BLaER1 (cell line): ENCODE data around the gene AANAT.

Source experiments
- H3K27ac ChIP-seq: shearing (Covaris generic); formaldehyde crosslinking; 2 replicates; pipeline ENCODE4 v1.8.1; 2022
- H3K27me3 ChIP-seq: shearing (Covaris generic); formaldehyde crosslinking; 2 replicates; pipeline ENCODE4 v1.8.1; 2022
- H3K36me3 ChIP-seq: shearing (Covaris generic); formaldehyde crosslinking; 2 replicates; pipeline ENCODE4 v1.8.1; 2022
- H3K4me1 ChIP-seq: shearing (Covaris generic); formaldehyde crosslinking; 2 replicates; pipeline ENCODE4 v1.8.1; 2022
- H3K4me2 ChIP-seq: shearing (Covaris generic); formaldehyde crosslinking; 2 replicates; pipeline ENCODE4 v1.8.1; 2022
- H3K4me3 ChIP-seq: shearing (Covaris generic); formaldehyde crosslinking; 2 replicates; pipeline ENCODE4 v1.8.1; 2022
- H3K9ac ChIP-seq: shearing (Covaris generic); formaldehyde crosslinking; 2 replicates; pipeline ENCODE4 v1.8.1; 2022
- H3K9me3 ChIP-seq: shearing (Covaris generic); formaldehyde crosslinking; 2 replicates; pipeline ENCODE4 v1.8.1; 2022
- H4K20me1 ChIP-seq: shearing (Covaris generic); formaldehyde crosslinking; 2 replicates; pipeline ENCODE4 v1.8.1; 2022
- Cebpa-rat ChIP-seq: shearing (Covaris generic); IDR thresholded peaks from 2 replicates; pipeline ENCODE4 v1.8.1; 2022

AANAT gene

DNA sequence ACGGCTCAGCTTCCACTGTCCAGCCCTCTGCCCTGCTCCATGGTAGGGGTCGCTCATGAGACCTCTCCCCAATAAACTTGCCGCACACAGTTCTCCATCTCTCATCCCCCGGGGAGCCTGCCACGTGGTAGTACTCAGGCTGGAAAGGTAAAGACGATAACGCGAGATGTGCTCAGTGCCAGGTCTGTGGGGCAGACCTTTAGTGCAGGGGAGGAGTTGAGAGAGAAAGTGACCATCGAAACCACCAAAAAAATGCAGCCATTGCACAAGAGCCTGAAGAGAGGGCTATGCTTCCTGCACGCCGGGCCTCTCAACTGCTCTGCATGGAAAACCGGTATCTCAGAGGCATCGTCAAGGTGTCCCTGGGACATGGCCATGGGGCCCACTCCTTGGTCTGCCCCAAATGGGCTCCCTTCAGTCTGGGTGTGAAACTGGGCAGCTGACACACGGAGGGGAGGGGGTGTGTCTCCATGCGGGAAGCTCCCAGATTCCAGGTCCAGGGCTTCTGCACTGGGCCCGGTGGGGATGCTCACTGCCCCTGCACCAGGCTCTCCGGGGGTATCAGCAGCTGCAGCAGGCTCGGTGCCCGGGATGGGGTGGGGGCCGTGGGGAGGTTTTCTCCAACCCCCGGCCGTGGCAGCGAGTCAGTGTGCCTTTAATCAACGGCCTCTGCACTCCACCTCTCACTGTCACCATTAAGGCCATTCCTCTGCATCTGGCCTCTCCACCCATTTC lies 4.7 kb upstream of the AANAT start:
- Histone ChIP-seq H3K4me1 (peaks cover 46% of the 10 kb centered on the region), H3K9ac (no peak overlapping the region), H3K27me3 (no peaks in the 10 kb centered on the region), H3K4me3 (no peak overlapping the region), H3K9me3 (no peaks in the 10 kb centered on the region), H3K36me3 (no peaks in the 10 kb centered on the region), H3K4me2 (no peak overlapping the region), H3K27ac (no peak overlapping the region), H4K20me1 (no peaks in the 10 kb centered on the region)
- TF ChIP-seq Cebpa-rat: no peak

DNA sequence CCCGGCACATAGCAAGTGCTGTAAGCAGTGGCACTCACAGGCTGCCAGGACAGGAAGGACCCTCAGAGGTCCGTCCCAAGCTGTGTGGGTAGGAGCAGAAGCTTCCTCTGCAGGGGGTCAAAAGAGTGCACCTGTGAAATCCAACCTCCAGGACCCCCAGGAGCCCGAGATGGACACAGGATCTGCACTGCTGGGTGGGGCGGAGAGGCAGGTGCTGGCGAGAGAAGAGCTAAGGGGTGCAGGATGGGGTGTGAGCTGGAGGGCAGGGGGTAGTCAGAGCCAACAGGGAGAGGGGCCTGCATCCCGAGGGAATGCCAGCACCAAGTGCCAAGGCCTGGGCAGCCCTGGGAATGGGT lies 650 bp upstream of the AANAT start:
- no peak for TF ChIP-seq Cebpa-rat
- no peak overlapping the region for H3K4me3 ChIP-seq

DNA sequence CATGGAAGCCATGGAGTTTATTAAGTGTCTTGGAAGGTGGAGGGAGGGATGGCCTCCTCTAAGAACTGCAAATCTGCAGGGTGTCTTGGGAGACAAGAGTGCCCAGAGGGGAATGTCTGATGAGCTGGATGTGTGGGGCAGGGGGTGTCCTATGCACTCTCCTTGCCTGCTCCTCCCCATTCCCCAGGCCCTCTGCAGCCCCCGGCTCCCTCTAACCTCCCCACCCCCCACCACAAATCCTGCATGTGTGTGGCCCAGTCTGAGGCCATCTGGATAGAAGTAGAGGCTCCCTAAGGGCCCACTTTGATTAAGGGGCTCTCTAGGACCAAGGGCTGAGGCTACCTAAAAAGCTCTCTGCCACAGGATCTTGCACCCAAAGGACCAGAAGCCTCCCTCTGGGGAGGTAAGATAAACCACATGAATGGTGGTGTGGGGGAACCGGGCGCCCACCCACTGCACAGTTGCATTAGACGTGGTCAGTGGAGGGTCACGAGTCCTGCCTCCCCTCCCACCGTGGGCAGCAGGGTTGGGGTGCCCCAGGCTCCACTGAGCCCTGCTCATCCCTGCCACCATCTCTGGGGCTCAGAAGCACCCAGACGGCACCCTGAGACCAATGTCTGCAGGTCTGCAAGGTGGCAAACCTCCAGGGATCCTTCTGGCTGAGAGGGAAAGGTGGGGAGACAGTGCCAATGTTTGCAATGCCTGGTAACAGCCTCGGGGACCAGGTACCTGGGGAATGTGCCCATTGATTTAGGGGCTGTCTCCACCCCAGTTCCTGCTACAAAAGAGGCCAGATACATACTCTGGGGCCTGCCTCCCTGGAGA lies 618 bp downstream of the AANAT start:
- no peak overlapping the region for H3K4me3 ChIP-seq
- H3K9me3 ChIP-seq: no peaks in the 10 kb centered on the region
- no peak for TF ChIP-seq Cebpa-rat

More for the DNA sequence above, 650 bp upstream of the AANAT start:
- H3K4me2 ChIP-seq: peak overlapping the region; percentile 58
- no peak overlapping the region for H3K9ac ChIP-seq
- peaks cover 51% of the 10 kb centered on the region for H3K4me1 ChIP-seq
- H3K9me3 ChIP-seq: no peaks in the 10 kb centered on the region
- H3K36me3 ChIP-seq: peaks cover 23% of the 10 kb centered on the region
- no peaks in the 10 kb centered on the region for H4K20me1 ChIP-seq
- no peaks in the 10 kb centered on the region for H3K27me3 ChIP-seq
- H3K27ac ChIP-seq: no peak overlapping the region

DNA sequence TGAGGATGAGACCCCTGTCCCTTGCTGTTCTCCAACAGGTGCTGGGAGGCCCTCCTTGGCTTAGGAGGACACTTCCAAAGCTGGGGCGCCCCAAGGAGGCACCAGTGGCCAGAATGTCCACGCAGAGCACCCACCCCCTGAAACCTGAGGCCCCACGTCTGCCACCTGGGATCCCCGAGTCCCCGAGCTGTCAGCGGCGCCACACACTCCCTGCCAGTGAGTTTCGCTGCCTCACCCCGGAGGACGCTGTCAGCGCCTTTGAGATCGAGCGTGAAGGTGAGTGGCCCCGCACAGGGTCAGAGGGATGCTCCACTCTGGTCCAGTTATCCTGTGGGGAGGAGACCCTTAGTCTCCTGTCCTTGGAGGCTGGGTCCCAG lies 1.2 kb downstream of the AANAT start:
- Histone ChIP-seq H3K27ac (no peak overlapping the region), H3K4me1 (peaks cover 51% of the 10 kb centered on the region), H3K9me3 (no peaks in the 10 kb centered on the region), H3K36me3 (peaks cover 42% of the 10 kb centered on the region), H4K20me1 (no peaks in the 10 kb centered on the region), H3K4me2 (peak overlapping the region; percentile 58; the same call in 1 of the 2 replicates), H3K9ac (no peak overlapping the region), H3K4me3 (no peak overlapping the region), H3K27me3 (no peaks in the 10 kb centered on the region)
- TF ChIP-seq Cebpa-rat: no peak

More for the DNA sequence above, 618 bp downstream of the AANAT start:
- H3K36me3 ChIP-seq: peaks cover 36% of the 10 kb centered on the region
- H3K4me1 ChIP-seq: peaks cover 47% of the 10 kb centered on the region
- H3K9ac ChIP-seq: 0 out of 2 replicates have a peak overlapping the region, but pooled peaks have one; percentile 15
- no peak overlapping the region for H3K27ac ChIP-seq
- peak overlapping the region; percentile 58 for H3K4me2 ChIP-seq
- H3K27me3 ChIP-seq: no peaks in the 10 kb centered on the region
- no peaks in the 10 kb centered on the region for H4K20me1 ChIP-seq

DNA sequence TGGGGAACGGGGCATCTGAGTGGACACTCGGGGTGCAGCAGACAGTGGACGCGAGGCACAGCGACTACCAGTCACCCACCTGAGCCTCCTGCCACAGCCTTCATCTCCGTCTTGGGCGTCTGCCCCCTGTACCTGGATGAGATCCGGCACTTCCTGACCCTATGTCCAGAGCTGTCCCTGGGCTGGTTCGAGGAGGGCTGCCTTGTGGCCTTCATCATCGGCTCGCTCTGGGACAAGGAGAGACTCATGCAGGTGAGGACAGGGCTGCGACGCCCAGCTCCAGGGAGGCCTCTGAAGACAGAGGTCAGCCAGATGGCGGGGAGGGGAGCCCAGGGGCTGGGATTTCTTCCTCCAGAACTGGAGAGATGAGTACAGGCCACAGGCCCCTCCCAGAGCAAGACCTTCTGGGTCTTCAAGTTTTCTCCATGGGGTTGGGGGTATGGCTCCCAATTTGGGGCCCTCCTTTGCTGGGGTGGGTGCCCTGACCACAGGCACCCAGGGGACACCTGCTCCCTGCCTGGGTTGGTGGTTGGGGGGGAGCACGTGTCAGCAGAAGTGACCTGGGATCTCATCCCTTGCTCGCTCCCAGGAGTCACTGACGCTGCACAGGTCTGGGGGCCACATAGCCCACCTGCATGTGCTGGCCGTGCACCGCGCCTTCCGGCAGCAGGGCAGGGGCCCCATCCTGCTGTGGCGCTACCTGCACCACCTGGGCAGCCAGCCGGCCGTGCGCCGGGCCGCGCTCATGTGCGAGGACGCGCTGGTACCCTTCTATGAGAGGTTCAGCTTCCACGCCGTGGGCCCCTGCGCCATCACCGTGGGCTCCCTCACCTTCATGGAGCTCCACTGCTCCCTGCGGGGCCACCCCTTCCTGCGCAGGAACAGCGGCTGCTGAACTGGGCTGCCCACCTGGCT lies 1.9 kb downstream of the AANAT start:
- H3K4me3 ChIP-seq: no peak overlapping the region
- no peaks in the 10 kb centered on the region for H3K9me3 ChIP-seq
- no peaks in the 10 kb centered on the region for H3K27me3 ChIP-seq
- no peak for TF ChIP-seq Cebpa-rat
- no peak overlapping the region for H3K9ac ChIP-seq
- H3K4me1 ChIP-seq: peaks cover 53% of the 10 kb centered on the region
- no peaks in the 10 kb centered on the region for H4K20me1 ChIP-seq
- H3K36me3 ChIP-seq: peaks cover 49% of the 10 kb centered on the region
- H3K27ac ChIP-seq: no peak overlapping the region
- H3K4me2 ChIP-seq: no peak overlapping the region

DNA sequence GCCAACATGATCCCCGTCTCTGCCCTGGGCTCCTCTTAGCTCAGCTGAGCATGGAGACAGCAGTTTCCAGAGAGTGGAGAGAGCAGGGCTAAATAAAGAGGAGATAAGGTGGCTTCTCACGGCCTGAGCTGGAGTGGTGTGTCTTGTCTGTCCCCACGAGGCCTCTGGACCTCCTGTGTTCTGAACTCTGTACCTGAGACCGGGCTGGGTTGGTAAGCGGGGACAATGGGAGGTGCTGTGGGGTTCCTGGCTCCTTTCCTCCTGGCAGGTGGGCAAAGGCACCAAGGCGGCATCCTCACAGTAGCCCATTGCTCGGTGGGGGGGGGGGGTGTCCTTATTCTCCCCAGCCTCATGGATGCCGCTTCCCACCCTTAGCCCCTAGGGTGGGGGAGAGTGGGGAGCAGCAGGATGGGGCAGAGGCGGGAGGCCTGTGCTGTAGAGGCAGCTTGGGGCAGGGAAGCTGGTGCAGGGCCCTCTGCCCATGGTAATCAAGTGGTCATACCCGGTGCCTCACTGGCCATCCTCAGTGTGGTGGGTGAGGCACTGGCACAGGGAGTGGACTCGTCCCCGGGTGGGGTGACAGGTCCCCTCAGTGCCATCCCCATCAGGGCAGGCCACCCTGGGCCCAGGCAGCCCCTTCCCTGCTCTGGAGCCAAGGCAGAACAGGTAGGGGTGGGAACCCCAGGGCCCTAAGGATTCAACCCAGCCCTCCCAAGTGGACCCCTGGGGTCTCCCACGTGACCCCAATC lies 2.8 kb downstream of the AANAT start:
- Histone ChIP-seq H4K20me1 (no peaks in the 10 kb centered on the region), H3K4me3 (no peak overlapping the region), H3K9me3 (no peaks in the 10 kb centered on the region), H3K9ac (no peak overlapping the region), H3K4me2 (no peak overlapping the region), H3K27ac (no peak overlapping the region), H3K4me1 (peaks cover 50% of the 10 kb centered on the region), H3K27me3 (no peaks in the 10 kb centered on the region), H3K36me3 (peaks cover 57% of the 10 kb centered on the region)
- no peak for TF ChIP-seq Cebpa-rat

DNA sequence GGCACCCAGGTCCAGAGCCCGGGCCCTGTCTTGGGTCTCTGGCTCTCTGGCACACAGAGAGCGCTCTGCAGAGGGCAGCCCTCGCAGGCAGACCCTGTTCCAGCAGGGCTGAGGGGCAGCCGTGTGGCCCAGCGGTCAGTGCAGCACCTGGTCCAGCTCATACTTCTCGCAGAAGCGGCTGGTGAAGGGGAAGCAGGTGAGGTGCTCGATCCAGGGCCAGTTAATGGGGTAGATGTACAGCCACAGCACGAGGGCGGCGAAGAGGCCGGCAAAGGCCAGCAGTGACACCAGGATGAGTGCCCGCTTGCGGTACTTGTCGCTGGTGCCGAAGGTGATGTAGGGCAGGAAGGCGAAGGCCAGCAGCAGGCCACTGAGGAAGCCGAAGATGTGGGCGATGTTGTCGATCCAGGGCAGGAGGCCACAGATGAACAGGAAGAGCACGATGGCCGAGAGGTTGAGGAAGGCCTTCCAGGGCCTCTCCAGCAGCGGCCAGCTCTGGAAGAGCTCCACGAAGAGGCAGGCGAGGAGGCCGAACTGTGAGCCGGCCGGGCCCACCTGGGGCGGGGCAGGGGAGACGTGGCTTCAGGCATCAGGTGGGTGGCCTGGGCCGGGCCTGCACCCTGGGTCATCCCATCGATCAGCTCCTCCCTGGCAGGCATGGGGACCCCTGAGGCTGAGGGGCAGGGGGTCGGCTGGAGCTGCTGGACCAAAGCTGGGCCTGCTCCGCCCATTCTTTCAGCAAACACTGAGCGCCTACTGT lies 4.3 kb downstream of the AANAT start:
- TF ChIP-seq Cebpa-rat: no peak
- Histone ChIP-seq H3K4me2 (no peak overlapping the region), H3K4me1 (peaks cover 40% of the 10 kb centered on the region), H3K27ac (no peak overlapping the region), H4K20me1 (no peaks in the 10 kb centered on the region), H3K9ac (no peak overlapping the region), H3K4me3 (no peak overlapping the region), H3K27me3 (no peaks in the 10 kb centered on the region), H3K9me3 (no peaks in the 10 kb centered on the region), H3K36me3 (peaks cover 70% of the 10 kb centered on the region)

DNA sequence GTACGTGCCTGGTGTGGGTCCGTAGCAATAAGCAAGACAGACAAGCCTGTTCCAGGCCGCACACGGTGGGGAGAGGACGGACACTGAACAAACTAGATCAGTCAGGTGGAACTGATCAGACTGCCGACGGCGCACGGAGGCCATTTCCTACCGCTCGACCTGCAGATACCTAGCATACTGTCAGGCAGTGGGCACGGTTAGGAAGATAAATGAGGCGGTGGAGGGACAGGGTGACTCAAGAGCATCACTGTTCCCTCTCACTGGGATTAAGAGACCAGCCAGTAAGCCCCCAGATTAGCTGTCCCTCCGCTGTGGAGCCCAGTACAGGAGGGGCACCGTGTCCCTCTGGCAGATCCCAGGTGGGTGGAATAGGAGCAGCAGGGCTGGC lies 4.8 kb downstream of the AANAT start:
- H3K27me3 ChIP-seq: no peaks in the 10 kb centered on the region
- peaks cover 40% of the 10 kb centered on the region for H3K4me1 ChIP-seq
- no peak overlapping the region for H3K9ac ChIP-seq
- TF ChIP-seq Cebpa-rat: no peak
- H3K4me2 ChIP-seq: no peak overlapping the region
- H3K36me3 ChIP-seq: peaks cover 74% of the 10 kb centered on the region
- H4K20me1 ChIP-seq: no peaks in the 10 kb centered on the region
- no peaks in the 10 kb centered on the region for H3K9me3 ChIP-seq
- no peak overlapping the region for H3K4me3 ChIP-seq
- H3K27ac ChIP-seq: no peak overlapping the region
